ENCODE data around the gene SAMD11. TPM values are rescaled to one million over a fixed set of nuclear protein-coding genes. Genes with fewer than 3 reads are reported as not detected.
A peak's percentile ranks its signal among the peaks of the same experiment; 100 is the strongest.

SAMD11 gene
- total and polyA plus RNA-seq, 2 of the 13 experiments (the other 11 are each of a cell fraction or from before 2014, with no cell fraction given) = 0.11 TPM; not detected in 1

DNA sequence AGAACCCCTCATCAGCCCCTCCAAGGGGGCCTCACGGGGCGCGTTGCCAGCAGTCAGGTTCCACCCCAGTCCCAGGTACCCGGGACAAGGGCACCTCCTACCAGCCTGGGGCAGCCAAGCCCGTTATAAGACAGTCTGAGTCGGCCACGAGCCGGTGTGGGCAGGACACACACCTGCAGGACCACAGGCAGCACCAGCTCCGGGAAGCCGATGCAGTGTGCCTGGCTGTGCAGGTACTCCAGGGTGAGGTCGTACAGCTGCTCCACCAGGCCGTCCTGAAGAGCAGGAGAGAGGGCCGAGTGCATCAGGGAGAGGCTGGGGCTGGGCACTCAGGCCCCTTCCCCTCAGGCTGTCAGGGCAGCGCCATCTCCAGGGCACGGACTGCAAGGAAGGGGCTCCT, 24.2 kb downstream of the SAMD11 start:
- intact Hi-C loops (cut with micrococcal nuclease; ENCODE audit: unreplicated experiment) = no loop called here

More for the DNA sequence above, 24.2 kb downstream of the SAMD11 start:
- no peak for TF ChIP-seq HCFC1 (IDR thresholded peaks at IDR 0.05; ENCODE audit: low read depth, low read length)
- TF ChIP-seq, protein P1, sequence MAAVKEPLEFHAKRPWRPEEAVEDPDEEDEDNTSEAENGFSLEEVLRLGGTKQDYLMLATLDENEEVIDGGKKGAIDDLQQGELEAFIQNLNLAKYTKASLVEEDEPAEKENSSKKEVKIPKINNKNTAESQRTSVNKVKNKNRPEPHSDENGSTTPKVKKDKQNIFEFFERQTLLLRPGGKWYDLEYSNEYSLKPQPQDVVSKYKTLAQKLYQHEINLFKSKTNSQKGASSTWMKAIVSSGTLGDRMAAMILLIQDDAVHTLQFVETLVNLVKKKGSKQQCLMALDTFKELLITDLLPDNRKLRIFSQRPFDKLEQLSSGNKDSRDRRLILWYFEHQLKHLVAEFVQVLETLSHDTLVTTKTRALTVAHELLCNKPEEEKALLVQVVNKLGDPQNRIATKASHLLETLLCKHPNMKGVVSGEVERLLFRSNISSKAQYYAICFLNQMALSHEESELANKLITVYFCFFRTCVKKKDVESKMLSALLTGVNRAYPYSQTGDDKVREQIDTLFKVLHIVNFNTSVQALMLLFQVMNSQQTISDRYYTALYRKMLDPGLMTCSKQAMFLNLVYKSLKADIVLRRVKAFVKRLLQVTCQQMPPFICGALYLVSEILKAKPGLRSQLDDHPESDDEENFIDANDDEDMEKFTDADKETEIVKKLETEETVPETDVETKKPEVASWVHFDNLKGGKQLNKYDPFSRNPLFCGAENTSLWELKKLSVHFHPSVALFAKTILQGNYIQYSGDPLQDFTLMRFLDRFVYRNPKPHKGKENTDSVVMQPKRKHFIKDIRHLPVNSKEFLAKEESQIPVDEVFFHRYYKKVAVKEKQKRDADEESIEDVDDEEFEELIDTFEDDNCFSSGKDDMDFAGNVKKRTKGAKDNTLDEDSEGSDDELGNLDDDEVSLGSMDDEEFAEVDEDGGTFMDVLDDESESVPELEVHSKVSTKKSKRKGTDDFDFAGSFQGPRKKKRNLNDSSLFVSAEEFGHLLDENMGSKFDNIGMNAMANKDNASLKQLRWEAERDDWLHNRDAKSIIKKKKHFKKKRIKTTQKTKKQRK (IDR thresholded peaks at IDR 0.05; ENCODE audit: low read length) = no peak
- TF ChIP-seq RBFOX2 (IDR thresholded peaks at IDR 0.05; ENCODE audit: low read depth, low read length) = 0 out of 2 replicates have a peak, but pooled peaks have one; percentile 33
- TF ChIP-seq, protein P2, sequence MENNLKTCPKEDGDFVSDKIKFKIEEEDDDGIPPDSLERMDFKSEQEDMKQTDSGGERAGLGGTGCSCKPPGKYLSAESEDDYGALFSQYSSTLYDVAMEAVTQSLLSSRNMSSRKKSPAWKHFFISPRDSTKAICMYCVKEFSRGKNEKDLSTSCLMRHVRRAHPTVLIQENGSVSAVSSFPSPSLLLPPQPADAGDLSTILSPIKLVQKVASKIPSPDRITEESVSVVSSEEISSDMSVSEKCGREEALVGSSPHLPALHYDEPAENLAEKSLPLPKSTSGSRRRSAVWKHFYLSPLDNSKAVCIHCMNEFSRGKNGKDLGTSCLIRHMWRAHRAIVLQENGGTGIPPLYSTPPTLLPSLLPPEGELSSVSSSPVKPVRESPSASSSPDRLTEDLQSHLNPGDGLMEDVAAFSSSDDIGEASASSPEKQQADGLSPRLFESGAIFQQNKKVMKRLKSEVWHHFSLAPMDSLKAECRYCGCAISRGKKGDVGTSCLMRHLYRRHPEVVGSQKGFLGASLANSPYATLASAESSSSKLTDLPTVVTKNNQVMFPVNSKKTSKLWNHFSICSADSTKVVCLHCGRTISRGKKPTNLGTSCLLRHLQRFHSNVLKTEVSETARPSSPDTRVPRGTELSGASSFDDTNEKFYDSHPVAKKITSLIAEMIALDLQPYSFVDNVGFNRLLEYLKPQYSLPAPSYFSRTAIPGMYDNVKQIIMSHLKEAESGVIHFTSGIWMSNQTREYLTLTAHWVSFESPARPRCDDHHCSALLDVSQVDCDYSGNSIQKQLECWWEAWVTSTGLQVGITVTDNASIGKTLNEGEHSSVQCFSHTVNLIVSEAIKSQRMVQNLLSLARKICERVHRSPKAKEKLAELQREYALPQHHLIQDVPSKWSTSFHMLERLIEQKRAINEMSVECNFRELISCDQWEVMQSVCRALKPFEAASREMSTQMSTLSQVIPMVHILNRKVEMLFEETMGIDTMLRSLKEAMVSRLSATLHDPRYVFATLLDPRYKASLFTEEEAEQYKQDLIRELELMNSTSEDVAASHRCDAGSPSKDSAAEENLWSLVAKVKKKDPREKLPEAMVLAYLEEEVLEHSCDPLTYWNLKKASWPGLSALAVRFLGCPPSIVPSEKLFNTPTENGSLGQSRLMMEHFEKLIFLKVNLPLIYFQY (CRISPR knock-in tag; IDR thresholded peaks at IDR 0.05; ENCODE audit: borderline replicate concordance) = no peak
- TF ChIP-seq, protein P3, sequence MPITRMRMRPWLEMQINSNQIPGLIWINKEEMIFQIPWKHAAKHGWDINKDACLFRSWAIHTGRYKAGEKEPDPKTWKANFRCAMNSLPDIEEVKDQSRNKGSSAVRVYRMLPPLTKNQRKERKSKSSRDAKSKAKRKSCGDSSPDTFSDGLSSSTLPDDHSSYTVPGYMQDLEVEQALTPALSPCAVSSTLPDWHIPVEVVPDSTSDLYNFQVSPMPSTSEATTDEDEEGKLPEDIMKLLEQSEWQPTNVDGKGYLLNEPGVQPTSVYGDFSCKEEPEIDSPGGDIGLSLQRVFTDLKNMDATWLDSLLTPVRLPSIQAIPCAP (CRISPR knock-in tag; IDR thresholded peaks at IDR 0.05; ENCODE audit: low read depth) = no peak
- TF ChIP-seq ZNF510 (CRISPR knock-in tag; IDR thresholded peaks at IDR 0.05; ENCODE audit: low read depth) = no peak
- no peak for TF ChIP-seq ZNF792 (CRISPR knock-in tag; IDR thresholded peaks at IDR 0.05)
- TF ChIP-seq ZFP90 (CRISPR knock-in tag; IDR thresholded peaks at IDR 0.05; ENCODE audit: borderline replicate concordance) = no peak
- TF ChIP-seq ZFAT (CRISPR knock-in tag; conservative IDR thresholded peaks at IDR 0.05) = no peak
- POLR2A ChIA-PET = no interaction called here
- DNase-seq (ENCODE audit: low spot score) = no peak
- no peak overlapping the region for H2AFZ ChIP-seq (ENCODE audit: low read length)
- peaks cover 8% of the 10 kb centered on the region; the same call in 1 of the 2 replicates for H4K20me1 ChIP-seq (ENCODE audit: insufficient read depth, low read length)
- H3K27me3 ChIP-seq (ENCODE audit: control insufficient read depth in 1 of 2, insufficient read depth in 2 of 2, low read length in 2 of 2) = no peaks in the 10 kb centered on the region
- no peaks in the 10 kb centered on the region for H3K9me3 ChIP-seq (ENCODE audit: low read length)
- H3K9ac ChIP-seq (ENCODE audit: insufficient read depth, low read depth, low read length) = no peak overlapping the region
- H3K36me3 ChIP-seq (replicated peaks in 1 of 2; ENCODE audit: control insufficient read depth in 1 of 2, insufficient read depth in 2 of 2, low read length in 2 of 2) = peaks cover 35 to 70% of the 10 kb centered on the region in 2 experiments
- no peaks in the 10 kb centered on the region for H3K79me2 ChIP-seq (ENCODE audit: insufficient read depth, low read length)
- in situ Hi-C loops (cut with HindIII; ENCODE audit: extremely low pct_ligation_motif_present, low pct_unique_long_range_greater_than_20kb) = no loop called here
- no peak for FAIRE-seq
- no peak for ATAC-seq
- no peak overlapping the region for H3K27ac ChIP-seq (ENCODE audit: extremely low read length, insufficient read depth, low read length)
- BruUV-seq (replicated peaks) = no TSS peak
- CTCF ChIA-PET (ENCODE audit: low intra/inter-chr PET ratio, low total read pairs) = no interaction called here
- no peak overlapping the region for H3K4me3 ChIP-seq (replicated peaks in 1 of 3; ENCODE audit: insufficient read depth in 1 of 3, low read depth in 2 of 3, low read length in 3 of 3)
- H3K4me2 ChIP-seq (ENCODE audit: low read depth, low read length) = no peak overlapping the region
- WGBS (ENCODE audit: low lambda C conversion rate) = no CpG with 5 or more reads among the region's 15 CpGs
- no peaks in the 10 kb centered on the region for H3K4me1 ChIP-seq (ENCODE audit: insufficient read depth, low read length)

Data from HepG2 (cell line).